SH-SY5Y (cell line): ENCODE results near the gene TM9SF3.

Experiments used
- GATA2 ChIP-seq: IDR thresholded peaks from 2 replicates; pipeline ENCODE4 v1.6.1; 2011; ENCODE audit warnings: mild to moderate bottlenecking, low read depth, low read length
- GATA3 ChIP-seq: IDR thresholded peaks from 2 replicates; pipeline ENCODE4 v1.6.1; 2011; ENCODE audit warnings: low read depth, mild to moderate bottlenecking, low read length, moderate library complexity

TM9SF3 gene

GRCh38 chr10:96560966-96561887 lies 25.6 kb downstream of the TM9SF3 start:
- no peak for TF ChIP-seq GATA3
- no peak for TF ChIP-seq GATA2

- TF ChIP-seq GATA3 (no peak), GATA2 (no peak)
Observed at GRCh38 chr10:96560489-96560888, 26.3 kb downstream of the TM9SF3 start.

GRCh38 chr10:96556003-96556402 lies 30.8 kb downstream of the TM9SF3 start:
- TF ChIP-seq GATA2 = no peak
- no peak for TF ChIP-seq GATA3

- no peak for TF ChIP-seq GATA3
- no peak for TF ChIP-seq GATA2
Observed at GRCh38 chr10:96555330-96555729, 31.5 kb downstream of the TM9SF3 start.

- TF ChIP-seq GATA2 = no peak
- no peak for TF ChIP-seq GATA3
Observed at GRCh38 chr10:96548589-96548988, 38.2 kb downstream of the TM9SF3 start.

- TF ChIP-seq GATA3 (no peak), GATA2 (no peak)
Observed at GRCh38 chr10:96541921-96542320, 44.9 kb downstream of the TM9SF3 start.

GRCh38 chr10:96540240-96540639 lies 46.6 kb downstream of the TM9SF3 start:
- TF ChIP-seq GATA2 (no peak), GATA3 (no peak)

GRCh38 chr10:96538683-96539082 lies 48.1 kb downstream of the TM9SF3 start:
- TF ChIP-seq GATA3 (no peak), GATA2 (no peak)

DNA sequence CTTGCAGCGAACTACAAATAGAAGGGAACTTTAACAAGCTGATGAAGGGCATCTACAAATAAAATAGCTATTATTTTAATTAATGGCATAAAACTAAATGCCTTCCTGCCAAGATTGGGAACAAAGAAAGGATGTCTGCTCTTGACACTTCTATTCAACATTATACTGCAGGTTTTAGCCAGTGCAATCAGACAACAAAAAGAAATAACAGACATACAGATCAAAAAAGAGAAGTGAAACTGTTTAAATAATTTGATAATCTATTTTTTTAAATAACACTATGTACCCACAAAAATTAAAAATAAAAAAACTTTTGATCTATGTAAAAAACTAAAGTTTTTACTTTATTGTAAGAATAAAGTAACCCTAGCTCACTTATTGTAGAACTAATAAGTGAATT lies 50.7 kb downstream of the TM9SF3 start:
- TF ChIP-seq GATA2 = no peak
- TF ChIP-seq GATA3 = no peak

- TF ChIP-seq GATA2 (peak; percentile 61; the same call in 1 of the 2 replicates), GATA3 (peak; percentile 63; the same call in 1 of the 2 replicates)
Observed at GRCh38 chr10:96532523-96532922, 54.3 kb downstream of the TM9SF3 start.

GRCh38 chr10:96529634-96530279 lies 57.1 kb downstream of the TM9SF3 start:
- TF ChIP-seq GATA2 = no peak
- TF ChIP-seq GATA3 = no peak

DNA sequence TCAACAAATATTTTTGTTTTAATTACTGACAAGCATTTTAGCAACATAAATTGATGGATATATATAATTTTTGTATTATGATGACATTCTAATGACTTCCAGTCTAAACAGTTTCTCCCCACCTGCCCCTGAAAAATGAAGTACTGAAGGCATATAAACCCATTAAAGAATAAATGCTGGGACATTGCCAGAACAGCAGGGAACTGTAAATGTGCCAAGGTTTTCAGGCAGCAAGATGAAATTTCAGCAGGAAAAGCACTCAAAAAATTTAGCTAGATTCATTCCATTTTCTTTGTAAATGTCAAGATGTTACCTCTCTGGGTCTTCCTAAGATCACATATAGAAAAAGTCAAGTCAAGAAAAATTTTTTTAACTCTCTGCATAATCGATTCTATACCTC lies 62.1 kb downstream of the TM9SF3 start:
- TF ChIP-seq GATA3 = no peak
- TF ChIP-seq GATA2 = no peak

GRCh38 chr10:96517284-96517683 lies 69.5 kb downstream of the TM9SF3 start:
- TF ChIP-seq GATA3 = no peak
- TF ChIP-seq GATA2 = no peak

- no peak for TF ChIP-seq GATA3
- no peak for TF ChIP-seq GATA2
Observed at GRCh38 chr10:96516337-96516736, 70.5 kb downstream of the TM9SF3 start.
